PC-3 (cell line): Measurements from ENCODE around the gene TNFAIP3.

Experiments
- CTCF ChIP-seq: fragments of 300-600 bp; sonication (generic); conservative IDR thresholded peaks from 2 replicates; pipeline ENCODE4 v1.5.1; 2017; ENCODE audit warnings: antibody characterized with exemption, low read depth, mild to moderate bottlenecking, low read length
- EZH2 ChIP-seq: fragments of 300-600 bp; sonication (generic); IDR thresholded peaks from one replicate; pipeline ENCODE4 v1.6.1; 2017; ENCODE audit warnings: antibody characterized with exemption, mild to moderate bottlenecking, low read length; ENCODE audit not compliant: unreplicated experiment

GRCh38 chr6:137915790-137916189, 48.7 kb downstream of the TNFAIP3 start:
- TF ChIP-seq CTCF (no peak), EZH2 (no peak)
